ENCODE data around the gene CCT2.

CCT2 gene

GRCh38 chr12:69579029-69579428, 6.2 kb upstream of the CCT2 start:
- H3K9me3 ChIP-seq = no peaks in the 10 kb centered on the region
- peaks cover 15% of the 10 kb centered on the region for H3K36me3 ChIP-seq
- H3K27me3 ChIP-seq = no peaks in the 10 kb centered on the region
- DNase-seq = no peak
- no peak for TF ChIP-seq CTCF (IDR thresholded peaks at IDR 0.05; ENCODE audit: low read depth, low read length)
- H3K4me3 ChIP-seq (ENCODE audit: low read depth, low read length) = no peak overlapping the region
- H3K4me1 ChIP-seq = no peaks in the 10 kb centered on the region

- Histone ChIP-seq H3K27me3 (no peaks in the 10 kb centered on the region), H3K9me3 (no peaks in the 10 kb centered on the region), H3K36me3 (peaks cover 5% of the 10 kb centered on the region), H3K4me1 (no peaks in the 10 kb centered on the region), H3K4me3 (ENCODE audit: low read depth, low read length) (no peak overlapping the region)
- DNase-seq = no peak
- TF ChIP-seq CTCF (IDR thresholded peaks at IDR 0.05; ENCODE audit: low read depth, low read length) = no peak
Measured at GRCh38 chr12:69580074-69580473, 5.2 kb upstream of the CCT2 start.

- H3K4me1 ChIP-seq = no peaks in the 10 kb centered on the region
- no peak overlapping the region for H3K4me3 ChIP-seq (ENCODE audit: low read depth, low read length)
- peaks cover 23% of the 10 kb centered on the region for H3K36me3 ChIP-seq
- TF ChIP-seq CTCF (IDR thresholded peaks at IDR 0.05; ENCODE audit: low read depth, low read length) = peak; percentile 43
- no peaks in the 10 kb centered on the region for H3K9me3 ChIP-seq
- H3K27me3 ChIP-seq = no peaks in the 10 kb centered on the region
- DNase-seq = no peak
Measured at GRCh38 chr12:69583203-69583602, 2.1 kb upstream of the CCT2 start.

- H3K36me3 ChIP-seq = peaks cover 76% of the 10 kb centered on the region
- no peak for TF ChIP-seq CTCF (IDR thresholded peaks at IDR 0.05; ENCODE audit: low read depth, low read length)
- DNase-seq = no peak
- no peak overlapping the region for H3K4me3 ChIP-seq (ENCODE audit: low read depth, low read length)
- no peaks in the 10 kb centered on the region for H3K4me1 ChIP-seq
- no peaks in the 10 kb centered on the region for H3K9me3 ChIP-seq
- no peaks in the 10 kb centered on the region for H3K27me3 ChIP-seq
Measured at GRCh38 chr12:69588527-69588926, 3.3 kb downstream of the CCT2 start.

- TF ChIP-seq CTCF (IDR thresholded peaks at IDR 0.05; ENCODE audit: low read depth, low read length) = no peak
- Histone ChIP-seq H3K27me3 (no peaks in the 10 kb centered on the region), H3K4me3 (ENCODE audit: low read depth, low read length) (no peak overlapping the region), H3K4me1 (no peaks in the 10 kb centered on the region), H3K36me3 (peaks cover 80% of the 10 kb centered on the region), H3K9me3 (no peaks in the 10 kb centered on the region)
- no peak for DNase-seq
Measured at GRCh38 chr12:69589082-69589481, 3.8 kb downstream of the CCT2 start.

- Histone ChIP-seq H3K36me3 (peaks cover 96% of the 10 kb centered on the region), H3K9me3 (no peaks in the 10 kb centered on the region), H3K27me3 (no peaks in the 10 kb centered on the region), H3K4me3 (ENCODE audit: low read depth, low read length) (no peak overlapping the region), H3K4me1 (no peaks in the 10 kb centered on the region)
- 0 out of 2 replicates have a peak, but pooled peaks have one; percentile 4 for TF ChIP-seq CTCF (IDR thresholded peaks at IDR 0.05; ENCODE audit: low read depth, low read length)
- DNase-seq = no peak
Measured at GRCh38 chr12:69595689-69596088, 10.4 kb downstream of the CCT2 start.

Data from BE2C (cell line).